ENCODE measurements around the gene ATP8A2. TPM values are rescaled to one million over a fixed set of nuclear protein-coding genes. Genes with fewer than 3 reads are reported as not detected.

ATP8A2 gene
- total and polyA plus RNA-seq, 7 donors: under 0.01 to 2.2 (median 1.2) TPM; not detected in 1

DNA sequence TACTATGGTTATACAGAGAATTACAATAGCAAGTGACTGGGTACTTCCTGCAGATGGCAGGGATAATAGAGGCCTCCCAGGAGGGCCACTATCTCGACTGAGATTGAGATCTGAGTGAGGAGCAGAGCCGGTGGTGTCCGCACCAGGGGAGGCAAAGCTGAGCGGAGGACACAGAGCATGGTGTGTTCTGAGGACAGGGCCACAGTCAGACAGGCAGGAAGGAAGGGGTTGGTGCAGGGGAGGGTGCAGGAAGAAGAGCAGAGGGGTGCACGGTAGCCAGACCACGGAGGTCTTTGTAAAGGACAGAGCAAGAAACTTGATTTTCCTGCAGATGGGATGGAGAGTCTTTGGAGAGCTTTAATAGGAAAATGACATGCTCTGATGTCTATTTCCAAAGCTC is 527.7 kb downstream of the ATP8A2 start:
- DNase-seq: no peak
- intact Hi-C loops (cut with DNase I): no loop called here
- no peak overlapping the region for H3K27ac ChIP-seq
- 74 to 75% methylated on average over 6 of the region's 6 CpGs for WGBS, 2 donors
- no peaks in the 10 kb centered on the region for H3K4me1 ChIP-seq
- no peaks in the 10 kb centered on the region for H3K36me3 ChIP-seq
- TF ChIP-seq POLR2A (IDR thresholded peaks at IDR 0.05): no peak
- no peak for TF ChIP-seq POLR2AphosphoS5 (IDR thresholded peaks at IDR 0.05)
- no peak for TF ChIP-seq EP300 (IDR thresholded peaks at IDR 0.05)
- TF ChIP-seq, protein P1, sequence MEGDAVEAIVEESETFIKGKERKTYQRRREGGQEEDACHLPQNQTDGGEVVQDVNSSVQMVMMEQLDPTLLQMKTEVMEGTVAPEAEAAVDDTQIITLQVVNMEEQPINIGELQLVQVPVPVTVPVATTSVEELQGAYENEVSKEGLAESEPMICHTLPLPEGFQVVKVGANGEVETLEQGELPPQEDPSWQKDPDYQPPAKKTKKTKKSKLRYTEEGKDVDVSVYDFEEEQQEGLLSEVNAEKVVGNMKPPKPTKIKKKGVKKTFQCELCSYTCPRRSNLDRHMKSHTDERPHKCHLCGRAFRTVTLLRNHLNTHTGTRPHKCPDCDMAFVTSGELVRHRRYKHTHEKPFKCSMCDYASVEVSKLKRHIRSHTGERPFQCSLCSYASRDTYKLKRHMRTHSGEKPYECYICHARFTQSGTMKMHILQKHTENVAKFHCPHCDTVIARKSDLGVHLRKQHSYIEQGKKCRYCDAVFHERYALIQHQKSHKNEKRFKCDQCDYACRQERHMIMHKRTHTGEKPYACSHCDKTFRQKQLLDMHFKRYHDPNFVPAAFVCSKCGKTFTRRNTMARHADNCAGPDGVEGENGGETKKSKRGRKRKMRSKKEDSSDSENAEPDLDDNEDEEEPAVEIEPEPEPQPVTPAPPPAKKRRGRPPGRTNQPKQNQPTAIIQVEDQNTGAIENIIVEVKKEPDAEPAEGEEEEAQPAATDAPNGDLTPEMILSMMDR (IDR thresholded peaks at IDR 0.05): no peak
- H3K9me3 ChIP-seq: peaks cover 0 to 2% (median 0%) of the 10 kb centered on the region in 4 donors
- no peaks in the 10 kb centered on the region for H3K27me3 ChIP-seq
- H3K4me3 ChIP-seq: no peak overlapping the region

DNA sequence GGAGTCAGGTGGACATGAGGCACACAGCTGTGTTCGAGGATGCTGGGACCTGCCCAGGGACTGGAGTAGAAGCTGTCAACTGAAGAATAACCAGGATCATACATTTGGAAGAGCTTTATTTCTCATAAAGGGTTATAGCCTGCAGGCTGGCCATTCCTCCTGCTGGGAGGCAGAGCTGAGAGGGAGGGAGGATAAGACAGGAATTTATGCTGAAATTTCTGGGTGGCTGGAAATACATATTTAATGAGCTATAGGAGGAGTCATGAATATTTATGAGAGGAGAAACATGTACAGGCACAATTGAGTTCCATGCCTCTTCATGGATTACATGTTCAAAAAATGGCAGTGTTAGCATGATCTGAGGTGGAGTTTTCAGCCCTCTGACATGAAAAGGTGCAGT is 528.2 kb downstream of the ATP8A2 start:
- no peaks in the 10 kb centered on the region for H3K36me3 ChIP-seq
- no peaks in the 10 kb centered on the region for H3K27me3 ChIP-seq
- H3K4me3 ChIP-seq: no peak overlapping the region
- H3K9me3 ChIP-seq: peaks cover 0 to 2% (median 0%) of the 10 kb centered on the region in 4 donors
- H3K27ac ChIP-seq: no peak overlapping the region
- intact Hi-C loops (cut with DNase I): no loop called here
- WGBS, 2 donors: 63 to 83% methylated on average over 1 of the region's 1 CpG
- TF ChIP-seq, protein P1 (IDR thresholded peaks at IDR 0.05): no peak
- TF ChIP-seq POLR2AphosphoS5 (IDR thresholded peaks at IDR 0.05): no peak
- no peak for TF ChIP-seq POLR2A (IDR thresholded peaks at IDR 0.05)
- TF ChIP-seq EP300 (IDR thresholded peaks at IDR 0.05): no peak
- no peaks in the 10 kb centered on the region for H3K4me1 ChIP-seq
- DNase-seq: no peak

DNA sequence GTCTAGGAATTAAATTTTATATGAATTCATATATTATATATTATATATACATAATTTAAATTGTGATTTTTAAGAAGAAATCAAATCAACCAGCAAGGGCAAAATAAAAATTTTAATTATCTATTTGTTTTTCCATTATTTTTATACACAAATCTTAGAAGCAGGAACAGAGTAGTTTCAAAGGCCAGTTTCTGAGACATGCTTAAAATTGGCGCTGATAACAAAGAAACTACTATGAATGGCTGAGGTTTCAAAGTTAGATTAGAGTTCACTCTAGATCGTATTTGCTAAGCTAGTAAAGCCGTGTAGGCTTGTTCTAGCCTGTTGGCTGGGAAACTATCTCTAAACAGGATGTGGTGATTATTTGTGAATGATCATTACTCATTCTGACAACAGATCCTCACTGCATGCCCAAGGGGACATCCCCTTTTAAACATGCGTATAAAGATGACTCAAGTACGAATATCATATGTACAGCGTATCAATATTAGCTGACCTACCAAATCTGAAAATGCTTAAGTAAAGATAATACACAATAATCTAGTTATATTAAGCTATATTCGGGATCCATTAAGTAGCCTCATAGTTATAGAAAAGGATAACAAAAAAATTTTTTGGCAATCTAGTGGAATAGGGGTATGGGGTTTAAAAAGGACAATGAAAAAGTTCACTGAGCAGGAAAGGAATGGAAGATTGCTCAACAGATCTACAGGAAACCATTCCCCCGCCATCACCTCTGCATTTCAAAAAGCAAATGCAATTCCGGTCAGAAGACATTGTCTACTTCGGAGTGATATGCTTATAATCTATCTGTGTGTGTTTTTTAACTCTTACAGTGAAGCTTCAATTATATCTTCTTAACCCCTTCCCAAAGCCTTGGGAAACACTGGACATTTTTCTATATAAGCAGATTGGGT is 529.9 kb downstream of the ATP8A2 start:
- DNase-seq: no peak
- WGBS, 2 donors: 52 to 53% methylated on average over 10 of the region's 10 CpGs
- Histone ChIP-seq H3K4me1 (no peaks in the 10 kb centered on the region), H3K36me3 (no peaks in the 10 kb centered on the region), H3K27ac (no peak overlapping the region), H3K9me3 (peaks cover 0 to 2% (median 0%) of the 10 kb centered on the region in 4 donors), H3K27me3 (no peaks in the 10 kb centered on the region), H3K4me3 (no peak overlapping the region)
- TF ChIP-seq EP300 (IDR thresholded peaks at IDR 0.05): no peak
- TF ChIP-seq, protein P1 (IDR thresholded peaks at IDR 0.05): no peak
- no peak for TF ChIP-seq POLR2A (IDR thresholded peaks at IDR 0.05)
- TF ChIP-seq POLR2AphosphoS5 (IDR thresholded peaks at IDR 0.05): no peak
- intact Hi-C loops (cut with DNase I): no loop called here

DNA sequence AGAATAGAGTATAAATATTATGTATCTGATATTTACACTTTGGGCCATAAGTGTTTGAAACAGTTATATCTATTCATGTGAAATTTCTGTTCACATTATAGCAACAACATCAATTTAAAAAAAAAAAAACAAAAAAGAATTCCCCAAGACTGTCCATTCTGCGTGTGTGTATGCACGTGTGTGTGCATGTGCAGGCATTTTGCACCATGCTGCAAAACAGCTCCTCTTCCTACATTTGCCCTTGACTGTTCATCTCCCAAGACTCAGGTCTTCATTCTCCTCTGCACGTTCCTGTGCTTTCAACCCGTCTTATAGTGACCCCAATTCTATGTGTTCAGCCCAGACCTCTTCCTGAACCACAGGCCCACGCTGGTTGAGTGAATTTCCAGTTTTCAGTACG is 530.7 kb downstream of the ATP8A2 start:
- Histone ChIP-seq H3K27me3 (no peaks in the 10 kb centered on the region), H3K4me1 (no peaks in the 10 kb centered on the region), H3K27ac (no peak overlapping the region), H3K4me3 (no peak overlapping the region), H3K9me3 (peaks cover 0 to under 1% (median 0%) of the 10 kb centered on the region in 4 donors), H3K36me3 (no peaks in the 10 kb centered on the region)
- no peak for DNase-seq
- WGBS, 2 donors: 72 to 81% methylated on average over 6 of the region's 6 CpGs
- TF ChIP-seq, protein P1 (IDR thresholded peaks at IDR 0.05): no peak
- TF ChIP-seq POLR2AphosphoS5 (IDR thresholded peaks at IDR 0.05) (no peak), POLR2A (IDR thresholded peaks at IDR 0.05) (no peak), EP300 (IDR thresholded peaks at IDR 0.05) (no peak)
- intact Hi-C loops (cut with DNase I): no loop called here
